Stimulated activated CD4-positive, alpha-beta T cell treated with anti-CD3 and anti-CD28 coated beads, Interleukin-12 subunit alpha, Interleukin-12 subunit beta, amount 100 ng/mL, for 4 hours (primary cell): ENCODE results near the gene NAALADL2.
"Not testable (repeated sequence)": the region's sequence is repeated elsewhere in the genome, so short reads cannot be mapped to it uniquely, and the experiment has no call there.

ENCODE experiments used
- DNase-seq: peaks from one replicate; pipeline ENCODE4 v3.0.0-alpha.2; 2020

NAALADL2 gene

GRCh38 chr3:175149675-175150074, 290.5 kb downstream of the NAALADL2 start:
- no peak for DNase-seq

GRCh38 chr3:175150812-175151401, 291.8 kb downstream of the NAALADL2 start:
- DNase-seq: no peak

- DNase-seq: no peak
These were observed 294.5 kb downstream of the NAALADL2 start for GRCh38 chr3:175153595-175153994.

- no peak for DNase-seq
These were observed 296.0 kb downstream of the NAALADL2 start for GRCh38 chr3:175155172-175155571.

GRCh38 chr3:175159202-175159601, 300.1 kb downstream of the NAALADL2 start:
- no peak for DNase-seq

- no peak for DNase-seq
These were observed 302.2 kb downstream of the NAALADL2 start for GRCh38 chr3:175161291-175161690.

GRCh38 chr3:175163686-175164085, 304.6 kb downstream of the NAALADL2 start:
- DNase-seq: no peak

- not testable (repeated sequence) for DNase-seq
These were observed 314.0 kb downstream of the NAALADL2 start for GRCh38 chr3:175173117-175173516.

GRCh38 chr3:175176556-175176955, 317.4 kb downstream of the NAALADL2 start:
- DNase-seq: no peak

- no peak for DNase-seq
These were observed 319.9 kb downstream of the NAALADL2 start for GRCh38 chr3:175179055-175179454.

- DNase-seq: no peak
These were observed 325.3 kb downstream of the NAALADL2 start for GRCh38 chr3:175184392-175184791.

GRCh38 chr3:175185903-175186302, 326.8 kb downstream of the NAALADL2 start:
- DNase-seq: no peak

GRCh38 chr3:175186511-175186910, 327.4 kb downstream of the NAALADL2 start:
- no peak for DNase-seq

- DNase-seq: no peak
These were observed 328.5 kb downstream of the NAALADL2 start for GRCh38 chr3:175187586-175187985.

- DNase-seq: no peak
These were observed 333.4 kb downstream of the NAALADL2 start for GRCh38 chr3:175192536-175192935.

GRCh38 chr3:175193815-175194518, 334.8 kb downstream of the NAALADL2 start:
- no peak for DNase-seq

GRCh38 chr3:175198991-175199783, 340.1 kb downstream of the NAALADL2 start:
- DNase-seq: no peak

- no peak for DNase-seq
These were observed 340.8 kb downstream of the NAALADL2 start for GRCh38 chr3:175199961-175200360.

GRCh38 chr3:175200391-175201095, 341.4 kb downstream of the NAALADL2 start:
- no peak for DNase-seq

GRCh38 chr3:175207361-175207760, 348.2 kb downstream of the NAALADL2 start:
- no peak for DNase-seq

GRCh38 chr3:175208326-175208725, 349.2 kb downstream of the NAALADL2 start:
- no peak for DNase-seq

GRCh38 chr3:175211466-175211865, 352.3 kb downstream of the NAALADL2 start:
- DNase-seq: no peak

GRCh38 chr3:175212896-175213295, 353.8 kb downstream of the NAALADL2 start:
- no peak for DNase-seq
